ENCODE results near the gene IFITM2.

Gene IFITM2

GRCh38 chr11:307766-308708 is at the start of gene IFITM2:
TSS of gene IFITM2 (plus strand) at chr11:307816. CDS start at chr11:308193, 377 bp downstream.
- peak; percentile 52 for DNase-seq

DNA sequence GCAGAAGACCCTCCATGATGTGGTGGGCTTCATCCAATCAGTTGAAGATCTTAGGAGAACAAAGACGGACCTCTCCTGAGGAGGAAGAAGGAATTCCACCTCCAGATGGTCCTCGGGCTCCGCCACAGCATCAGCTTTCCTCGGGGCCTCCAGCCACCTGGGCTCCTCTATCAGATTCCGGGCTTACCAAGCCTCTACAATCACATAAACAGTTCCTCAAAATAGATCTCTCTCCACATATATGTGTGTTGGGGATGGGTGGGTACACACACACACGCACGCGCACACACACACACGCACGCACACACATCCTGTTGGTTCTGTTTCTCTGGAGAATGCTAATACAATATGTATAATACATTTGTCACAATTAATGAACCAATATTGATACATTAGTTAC is 48.2 kb upstream of the IFITM2 start:
- no peak for DNase-seq

GRCh38 chr11:261624-262023 is 46.0 kb upstream of the IFITM2 start:
- DNase-seq = no peak

DNA sequence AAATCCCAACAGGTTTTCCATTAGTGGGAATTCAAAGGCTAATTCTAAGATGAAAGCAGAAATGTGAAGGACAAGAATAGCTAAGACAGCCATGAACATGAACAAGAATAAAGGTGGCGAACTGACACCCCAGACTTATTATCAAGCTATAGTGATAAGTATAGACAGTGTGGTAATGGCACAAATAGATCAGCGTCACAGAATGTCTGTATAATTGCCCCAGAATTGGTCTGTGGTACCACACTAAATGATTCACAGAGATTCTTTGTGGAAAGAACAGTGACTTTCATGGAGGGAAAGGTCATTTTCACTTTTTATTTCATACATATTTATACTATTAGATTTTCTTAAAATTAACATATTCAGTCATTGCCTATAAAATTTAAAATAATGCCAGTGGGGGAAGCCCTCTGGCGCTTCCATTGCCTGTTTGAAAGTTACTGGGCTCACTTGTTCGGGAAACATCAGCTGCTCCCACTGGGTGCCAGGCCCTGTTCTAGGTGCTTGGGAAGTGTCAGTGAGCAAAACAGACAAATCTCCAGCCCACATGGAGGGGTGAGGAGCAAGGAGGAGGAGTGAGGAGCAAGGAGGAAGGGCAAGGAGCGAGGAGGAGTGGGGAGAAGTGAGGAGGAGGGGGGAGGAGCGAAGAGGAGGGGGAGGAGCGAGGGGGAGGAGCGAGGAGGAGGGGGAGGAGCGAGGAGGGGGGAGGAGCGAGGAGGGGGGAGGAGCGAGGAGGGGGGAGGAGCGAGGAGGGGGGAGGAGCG is 40.8 kb upstream of the IFITM2 start:
- peak; percentile 40 for DNase-seq

GRCh38 chr11:267491-267994 is 40.1 kb upstream of the IFITM2 start:
- peak; percentile 65 for DNase-seq

- DNase-seq = peak; percentile 88
Measured at GRCh38 chr11:268716-269145, 38.9 kb upstream of the IFITM2 start.

DNA sequence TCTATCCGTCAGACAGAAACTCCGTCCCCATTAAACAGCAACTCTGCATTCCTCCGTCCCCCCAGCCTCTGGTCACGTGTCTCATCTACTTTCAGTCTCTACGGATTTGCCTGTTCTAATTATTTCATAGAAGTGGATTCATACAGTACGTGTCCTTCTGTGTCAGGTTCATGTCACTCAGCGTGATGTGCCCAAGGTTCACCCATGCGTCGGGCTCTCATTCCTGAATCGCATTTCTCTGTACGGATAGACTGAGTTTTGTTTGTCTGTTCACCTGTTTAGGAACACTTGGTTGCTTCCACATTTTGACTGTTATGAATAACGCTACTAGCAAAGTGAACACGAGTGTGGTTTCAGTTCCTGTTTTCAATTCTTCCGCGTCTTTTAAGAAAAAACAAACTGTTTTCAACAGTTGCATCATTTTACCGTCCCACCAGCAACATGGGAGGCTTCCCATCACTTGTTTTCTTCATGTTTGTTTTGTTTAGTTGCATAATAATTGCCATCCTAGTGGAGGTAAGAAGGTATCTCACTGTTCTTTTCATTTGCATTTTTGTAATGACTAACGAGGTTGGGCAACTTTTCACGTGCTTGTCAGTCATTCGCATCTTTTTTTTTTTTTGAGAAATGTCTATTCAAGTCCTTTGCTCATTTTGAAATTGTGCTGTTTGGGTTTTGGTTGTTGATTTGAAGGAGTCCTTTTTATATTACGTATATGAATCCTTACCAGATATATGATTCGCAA is 38.3 kb upstream of the IFITM2 start:
- peak; percentile 78 for DNase-seq

GRCh38 chr11:270451-271318 is 36.9 kb upstream of the IFITM2 start:
- no peak for DNase-seq

- DNase-seq = no peak
Measured at GRCh38 chr11:271319-271715, 36.3 kb upstream of the IFITM2 start.

DNA sequence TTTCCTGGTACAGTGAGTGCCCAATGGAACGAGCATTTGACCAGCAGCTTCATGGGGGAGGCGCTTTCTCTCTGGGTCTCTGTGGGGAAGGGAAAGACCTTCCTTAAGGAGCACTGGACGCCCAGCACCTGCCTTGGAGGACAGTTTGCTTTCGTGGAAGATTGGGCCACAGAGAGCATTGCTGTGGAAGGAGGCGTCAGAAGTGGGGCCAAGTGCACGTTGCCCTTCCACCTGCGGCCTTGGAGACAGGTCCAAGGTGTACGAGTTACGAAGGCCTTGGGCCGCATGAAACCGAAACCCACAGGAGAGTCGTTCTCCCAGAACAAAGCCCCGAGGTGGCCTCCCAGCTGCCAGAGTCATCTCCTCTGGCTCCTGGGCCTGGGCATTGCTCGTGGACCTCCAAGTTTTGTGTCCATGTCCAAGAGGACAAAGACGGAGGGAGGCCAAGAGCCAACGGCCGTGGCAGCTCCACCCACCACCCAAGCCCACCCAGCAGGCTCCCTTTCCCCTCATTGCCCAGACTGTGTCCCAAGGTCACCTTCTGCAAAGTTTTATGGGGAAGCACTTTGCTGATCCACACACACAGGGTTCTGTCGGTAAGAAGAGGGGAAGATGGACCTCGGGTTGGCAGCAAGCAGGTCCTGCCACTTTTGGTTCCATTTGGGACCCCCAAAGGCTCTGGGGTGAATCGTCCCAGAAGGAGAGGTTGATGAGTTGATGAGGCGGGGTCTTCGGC is 35.3 kb upstream of the IFITM2 start:
- DNase-seq = no peak

DNA sequence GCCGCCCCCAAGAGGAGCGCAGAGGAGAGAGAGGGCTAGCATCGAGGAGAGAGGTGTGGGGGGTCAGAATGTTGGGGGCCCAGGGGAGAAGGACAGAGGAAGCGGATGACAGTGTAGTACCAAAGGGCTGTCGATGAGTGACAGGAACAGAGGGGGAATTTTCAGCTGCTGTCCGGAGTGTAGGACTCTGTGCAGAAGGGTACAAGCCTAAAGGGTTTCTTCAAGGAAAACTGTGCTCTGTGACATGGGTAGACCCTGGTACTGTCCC is 34.8 kb upstream of the IFITM2 start:
- DNase-seq = no peak

- no peak for DNase-seq
Measured at GRCh38 chr11:276219-276618, 31.4 kb upstream of the IFITM2 start.

- DNase-seq = no peak
Measured at GRCh38 chr11:278001-278951, 29.3 kb upstream of the IFITM2 start, which contains the start of gene NLRP6. TSS of gene NLRP6 (plus strand) at chr11:278407. CDS start at chr11:278570, 163 bp downstream.

GRCh38 chr11:279040-279965 is 28.3 kb upstream of the IFITM2 start:
- no peak for DNase-seq

DNA sequence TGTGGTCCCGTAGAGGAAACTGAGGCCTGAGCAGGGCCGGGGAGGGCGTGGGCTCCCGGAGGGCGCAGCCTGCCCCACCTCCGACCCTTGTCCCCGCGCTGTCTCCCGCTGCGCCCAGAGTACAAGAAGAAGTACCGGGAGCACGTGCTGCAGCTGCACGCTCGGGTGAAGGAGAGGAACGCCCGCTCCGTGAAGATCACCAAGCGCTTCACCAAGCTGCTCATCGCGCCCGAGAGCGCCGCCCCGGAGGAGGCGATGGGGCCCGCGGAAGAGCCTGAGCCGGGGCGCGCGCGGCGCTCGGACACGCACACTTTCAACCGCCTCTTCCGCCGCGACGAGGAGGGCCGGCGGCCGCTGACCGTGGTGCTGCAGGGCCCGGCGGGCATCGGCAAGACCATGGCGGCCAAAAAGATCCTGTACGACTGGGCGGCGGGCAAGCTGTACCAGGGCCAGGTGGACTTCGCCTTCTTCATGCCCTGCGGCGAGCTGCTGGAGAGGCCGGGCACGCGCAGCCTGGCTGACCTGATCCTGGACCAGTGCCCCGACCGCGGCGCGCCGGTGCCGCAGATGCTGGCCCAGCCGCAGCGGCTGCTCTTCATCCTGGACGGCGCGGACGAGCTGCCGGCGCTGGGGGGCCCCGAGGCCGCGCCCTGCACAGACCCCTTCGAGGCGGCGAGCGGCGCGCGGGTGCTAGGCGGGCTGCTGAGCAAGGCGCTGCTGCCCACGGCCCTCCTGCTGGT is 27.5 kb upstream of the IFITM2 start:
- DNase-seq = peak; percentile 23

GRCh38 chr11:280706-281485 is 26.7 kb upstream of the IFITM2 start:
- no peak for DNase-seq

GRCh38 chr11:281486-282161 is 26.0 kb upstream of the IFITM2 start:
- DNase-seq = no peak
